NCI-H1436 treated with DMSO at 0.1 percent for 48 hours (cell line): ENCODE results near the gene GPR82.
"Not testable (repeated sequence)": the region's sequence is repeated elsewhere in the genome, so short reads cannot be mapped to it uniquely, and the experiment has no call there.

Experiments
- DNase-seq: peaks from one replicate; lab custom pipeline; 2025; lab: John Stamatoyannopoulos, UW

The GPR82 gene

DNA sequence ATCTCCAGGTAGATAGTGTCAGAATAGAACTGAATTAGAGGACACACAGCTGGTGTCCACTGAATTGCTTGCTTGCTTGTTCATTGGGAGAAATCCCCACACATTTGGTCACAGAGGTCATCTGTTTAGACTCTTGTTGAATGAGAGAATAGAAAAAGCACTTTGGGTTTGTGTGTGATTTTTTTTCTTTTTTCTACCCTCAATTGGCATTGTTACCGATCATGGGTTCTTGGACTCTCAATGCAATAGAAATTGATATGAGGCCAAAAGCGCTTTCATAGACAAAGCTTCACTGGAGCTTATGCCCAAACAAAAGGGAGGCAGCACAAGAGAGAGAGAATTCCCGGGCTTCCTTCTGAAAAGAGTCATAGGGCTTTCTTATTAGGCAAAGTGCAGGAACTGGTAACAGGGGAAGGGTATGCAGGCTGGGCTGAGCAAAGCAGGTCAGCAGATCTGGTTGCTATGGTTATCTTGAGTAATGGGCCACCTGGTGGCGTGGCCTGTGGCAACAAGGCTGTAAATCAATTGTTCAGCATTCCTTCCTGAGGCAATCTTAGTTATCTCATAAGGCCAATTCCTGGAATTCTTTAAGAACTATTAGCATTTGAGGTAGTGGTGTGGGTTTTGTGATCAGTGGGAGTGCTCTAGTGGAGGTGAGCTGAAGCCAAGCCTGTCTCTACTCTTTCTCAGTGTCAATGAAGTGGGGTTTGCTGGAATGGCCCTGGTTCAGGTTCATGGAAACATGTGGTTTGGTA is 5.3 kb upstream of the GPR82 start:
- no peak for DNase-seq

DNA sequence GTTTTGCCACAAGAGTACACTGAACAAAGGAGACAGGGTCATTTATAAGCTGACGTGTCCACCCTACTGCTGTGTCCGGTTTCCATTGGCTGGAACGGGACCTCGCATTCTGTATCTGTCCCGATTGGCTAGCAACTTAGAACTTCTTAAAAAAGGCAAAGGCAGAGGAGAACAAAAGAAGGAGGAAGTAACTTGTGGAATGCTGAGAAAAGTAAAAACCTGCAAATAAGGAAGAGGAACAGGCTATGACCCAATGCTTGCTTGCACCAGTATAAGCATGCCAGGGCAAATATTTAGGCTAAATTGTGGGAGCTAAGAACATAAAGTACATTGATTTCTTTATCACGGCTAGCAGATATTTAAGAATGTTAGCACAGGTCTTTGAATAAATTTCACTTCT is 4.4 kb upstream of the GPR82 start:
- not testable (repeated sequence) for DNase-seq

DNA sequence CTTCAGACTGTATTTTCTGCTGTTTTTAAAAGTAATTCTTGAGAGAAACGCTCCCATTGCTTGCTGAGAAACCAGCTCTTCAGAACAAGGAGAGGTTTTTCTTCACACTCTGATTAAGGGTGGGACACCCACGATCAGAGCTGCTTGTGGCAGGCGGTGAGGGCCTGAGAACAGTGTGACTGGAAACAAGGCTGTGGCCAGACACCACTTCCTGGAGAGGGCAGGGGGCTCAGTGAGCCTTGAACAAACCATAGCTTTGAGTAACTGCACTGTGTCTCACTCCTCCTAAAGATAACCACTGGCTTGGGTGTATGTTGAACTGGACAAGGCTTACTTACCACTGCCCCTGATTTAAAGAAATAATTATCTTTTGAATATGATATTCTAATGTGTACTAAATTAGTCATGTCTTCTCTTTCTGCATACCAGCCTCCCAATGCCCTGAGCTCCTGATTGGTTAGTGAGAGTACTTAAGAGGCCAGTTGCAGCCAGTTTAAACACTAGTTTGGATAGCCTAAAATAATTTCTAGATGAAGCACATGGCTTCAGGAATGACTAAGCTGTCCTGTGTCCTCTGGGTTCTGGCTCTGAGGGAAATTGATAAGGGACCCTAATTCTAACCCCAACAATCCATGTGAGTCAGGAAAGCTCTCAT is 3.7 kb upstream of the GPR82 start:
- DNase-seq: no peak

GRCh38 chrX:41721590-41721989 is 2.4 kb upstream of the GPR82 start:
- DNase-seq: no peak

DNA sequence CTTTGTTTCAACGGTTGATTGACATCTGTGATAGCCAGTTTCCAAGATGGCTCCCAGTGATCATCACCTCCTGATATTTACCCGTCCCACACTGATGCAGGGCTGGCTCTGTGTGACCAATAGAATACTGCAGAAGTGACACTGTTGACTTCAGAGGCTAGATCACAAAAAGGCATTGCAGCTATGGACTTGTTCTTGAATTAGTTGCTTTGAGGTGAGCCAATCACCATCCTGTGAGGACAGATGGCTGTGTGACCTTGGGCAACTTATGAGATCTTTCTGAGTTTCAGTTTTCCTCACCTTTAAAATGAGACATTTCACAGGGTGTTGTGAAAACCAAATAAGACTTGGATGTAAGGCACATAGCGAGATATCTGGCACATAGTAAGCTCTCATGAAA is 1.8 kb upstream of the GPR82 start:
- no peak for DNase-seq

DNA sequence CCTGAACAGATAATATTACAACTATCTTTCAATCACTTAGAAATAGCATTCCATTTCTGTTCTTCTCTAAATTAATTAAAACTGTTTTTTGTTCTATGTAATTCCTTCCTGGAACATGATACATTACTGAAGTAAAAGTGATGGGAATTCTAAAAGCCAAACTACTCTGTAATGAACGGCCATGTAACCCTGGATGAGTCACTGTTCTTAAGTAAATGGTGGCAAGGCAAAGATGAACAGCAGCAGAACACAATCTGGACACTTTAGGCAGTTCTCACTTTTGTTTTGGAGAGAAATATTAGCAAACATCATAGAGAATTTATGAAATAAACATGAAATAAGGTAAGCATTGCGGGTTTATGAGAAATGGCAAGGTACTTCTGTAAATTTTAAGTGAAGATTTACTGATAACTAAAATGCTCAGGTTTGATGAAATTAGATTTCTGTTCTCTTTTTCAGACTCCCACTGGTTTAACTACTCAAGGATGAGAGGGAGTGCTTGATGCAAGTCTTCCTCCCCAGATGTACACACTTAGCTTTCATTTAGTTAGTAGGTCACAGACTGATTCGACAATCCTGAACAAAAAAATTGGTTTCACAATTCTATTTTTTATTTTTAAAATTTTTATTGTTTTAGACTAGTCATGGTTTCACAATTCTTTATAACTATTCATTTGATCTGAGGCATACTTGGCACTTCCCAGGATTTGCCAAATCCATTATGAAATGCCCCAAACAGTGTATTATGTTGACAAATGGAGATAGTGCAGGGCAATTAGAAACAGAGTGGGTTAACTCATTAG is 964 bp upstream of the GPR82 start:
- no peak for DNase-seq

GRCh38 chrX:41728125-41728524 is 4.1 kb downstream of the GPR82 start:
- no peak for DNase-seq

DNA sequence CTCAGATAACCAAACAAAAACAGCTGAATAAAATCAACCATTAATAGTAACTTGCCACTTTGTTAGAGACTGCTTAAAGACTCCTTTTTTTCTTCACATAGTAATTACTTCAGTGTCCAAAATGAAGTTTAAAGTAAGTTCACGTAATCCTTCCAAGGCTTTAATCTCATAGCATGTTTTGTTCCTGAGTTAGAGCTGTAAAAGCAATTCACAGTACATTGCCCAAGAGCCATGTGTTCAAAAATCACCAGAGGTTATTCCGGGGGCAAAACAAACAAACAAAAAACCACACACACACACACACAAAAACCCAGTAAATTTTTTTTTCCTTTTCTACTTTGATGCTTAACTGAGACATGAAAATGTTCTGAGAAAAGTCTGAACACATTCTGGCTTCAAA is 6.1 kb downstream of the GPR82 start:
- no peak for DNase-seq

GRCh38 chrX:41732260-41732659 is 8.3 kb downstream of the GPR82 start:
- no peak for DNase-seq

- no peak for DNase-seq
These were observed 10.0 kb downstream of the GPR82 start for GRCh38 chrX:41733939-41734338.

GRCh38 chrX:41734530-41734929 is 10.5 kb downstream of the GPR82 start:
- DNase-seq: no peak

- DNase-seq: no peak
These were observed 13.1 kb downstream of the GPR82 start for GRCh38 chrX:41737065-41737464.

DNA sequence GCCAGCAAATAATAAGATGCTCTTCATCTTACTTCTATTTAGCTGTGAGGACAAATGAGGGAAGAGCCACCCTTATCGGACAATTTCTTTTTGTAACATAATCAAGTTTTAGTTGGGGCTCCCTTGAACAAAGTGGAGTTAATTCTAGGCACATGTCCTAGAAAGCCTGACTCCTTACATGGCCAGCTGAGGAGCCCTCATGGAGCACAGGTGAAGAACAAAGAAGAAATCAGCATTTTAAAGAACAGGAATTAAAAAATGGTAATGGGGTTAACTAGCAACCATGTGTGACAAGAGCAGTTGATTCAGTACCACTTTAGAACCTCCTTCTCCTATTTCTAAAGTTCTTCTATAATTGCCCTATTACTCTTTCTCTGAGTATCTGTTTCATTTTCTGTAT is 15.9 kb downstream of the GPR82 start:
- no peak for DNase-seq

DNA sequence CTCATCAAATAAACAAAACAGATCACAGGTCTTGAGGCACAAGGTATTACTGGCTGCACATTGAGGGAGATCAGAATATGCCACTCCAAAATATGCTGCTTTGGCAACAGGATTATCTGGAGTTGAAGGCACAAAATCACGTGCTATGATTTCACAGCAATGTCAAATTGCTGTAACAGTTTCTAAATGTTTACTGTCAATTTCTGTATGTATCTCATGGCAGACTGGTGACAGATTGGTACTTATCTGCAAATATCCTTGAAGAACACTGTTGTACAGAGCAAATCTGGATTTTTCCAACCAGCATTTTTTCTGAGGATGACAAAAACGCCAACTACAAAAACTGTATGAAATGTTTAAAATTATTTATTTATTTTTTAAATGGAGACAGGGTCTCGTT is 26.7 kb downstream of the GPR82 start:
- no peak for DNase-seq

DNA sequence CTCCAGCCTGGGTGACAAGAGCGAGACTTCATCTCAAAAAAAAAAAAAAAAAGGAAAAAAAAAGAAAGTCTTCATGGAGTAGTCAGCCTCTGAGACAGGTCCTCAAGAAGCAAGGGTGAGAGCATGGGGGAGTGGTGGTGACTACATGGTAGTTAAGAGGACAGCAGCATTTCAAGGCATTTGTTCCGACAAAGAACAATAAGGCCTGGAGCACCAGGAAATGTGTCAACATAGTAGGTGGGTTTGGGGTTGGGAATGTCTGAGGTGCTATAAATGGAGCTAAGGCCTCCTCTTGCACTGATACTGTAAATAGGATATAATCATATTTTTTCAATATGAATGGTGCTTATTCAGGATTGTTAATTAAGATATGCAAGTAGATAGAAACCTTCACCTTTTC is 34.4 kb downstream of the GPR82 start:
- no peak for DNase-seq

- DNase-seq: no peak
These were observed 35.8 kb downstream of the GPR82 start for GRCh38 chrX:41759817-41760216.

- DNase-seq: no peak
These were observed 37.2 kb downstream of the GPR82 start for GRCh38 chrX:41761169-41761568.

DNA sequence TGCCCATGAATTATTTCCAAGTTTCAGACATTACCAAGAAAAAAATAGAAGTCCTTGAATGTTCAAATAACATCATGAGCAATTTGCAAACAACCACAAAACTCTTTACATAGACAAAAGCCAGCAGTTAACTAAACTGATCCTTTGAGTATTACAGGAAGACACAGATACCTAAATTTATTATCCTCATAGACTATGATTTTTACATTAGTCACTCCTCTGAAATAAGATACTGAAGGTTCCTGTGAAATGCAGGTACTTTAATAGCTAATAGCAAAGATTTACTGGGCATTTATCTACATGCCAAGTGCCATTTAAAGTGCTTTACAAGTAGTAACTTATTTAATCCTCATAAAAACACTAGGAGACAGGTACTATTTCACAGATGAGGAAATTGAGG is 37.7 kb downstream of the GPR82 start:
- no peak for DNase-seq

GRCh38 chrX:41779030-41779564 is 55.1 kb downstream of the GPR82 start:
- DNase-seq: no peak
